ENCODE data around the gene KLHL29. TPM values are rescaled to one million over a fixed set of nuclear protein-coding genes. Genes with fewer than 3 reads are reported as not detected.
A peak's percentile ranks its signal among the peaks of the same experiment; 100 is the strongest.

KLHL29 gene
- total RNA-seq, 1 experiment from 2014 or later = 12.2 TPM

DNA sequence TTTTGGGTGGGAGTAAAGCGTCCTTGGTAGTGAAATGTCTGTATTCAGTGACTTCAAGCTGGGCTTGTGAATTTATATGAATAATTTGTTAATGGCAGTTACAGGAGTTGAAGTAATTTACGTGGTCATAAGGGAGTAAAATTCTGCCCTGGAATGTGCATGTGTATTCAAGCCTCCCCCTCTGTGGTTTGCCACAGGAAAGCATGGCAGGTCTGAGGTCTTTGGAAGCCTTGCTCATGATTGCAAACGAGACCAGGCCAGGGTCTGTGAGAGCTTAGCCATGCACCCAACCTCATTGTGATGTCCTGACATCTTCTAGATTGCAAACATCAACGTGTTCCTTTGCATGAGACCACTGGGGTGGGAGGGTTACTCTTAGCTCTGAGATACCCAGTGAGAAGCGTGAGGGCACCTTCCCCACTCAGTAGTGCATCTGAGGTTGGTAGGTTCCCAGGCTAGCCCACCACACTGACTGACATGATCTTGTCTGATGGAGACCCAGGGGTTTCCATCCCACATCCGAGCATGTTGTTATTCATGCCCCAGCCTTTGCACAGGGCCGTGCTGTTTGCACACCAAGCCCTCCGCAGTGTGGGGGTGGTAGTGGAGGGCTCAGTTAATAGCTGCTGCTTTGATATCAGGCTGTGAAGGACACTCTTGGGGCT lies 216.5 kb downstream of the KLHL29 start:
- CTCF ChIA-PET = no interaction called here
- BruUV-seq (replicated peaks) = no TSS peak
- H3K36me3 ChIP-seq (ENCODE audit: insufficient read depth, low read length, poor library complexity, severe bottlenecking) = no peaks in the 10 kb centered on the region
- no peak overlapping the region for H3K27ac ChIP-seq (ENCODE audit: low read depth, low read length, poor library complexity, severe bottlenecking)
- no peak for TF ChIP-seq EZH2 (IDR thresholded peaks at IDR 0.05; ENCODE audit: borderline replicate concordance, low read depth, low read length, poor library complexity, severe bottlenecking)
- TF ChIP-seq, protein P1, sequence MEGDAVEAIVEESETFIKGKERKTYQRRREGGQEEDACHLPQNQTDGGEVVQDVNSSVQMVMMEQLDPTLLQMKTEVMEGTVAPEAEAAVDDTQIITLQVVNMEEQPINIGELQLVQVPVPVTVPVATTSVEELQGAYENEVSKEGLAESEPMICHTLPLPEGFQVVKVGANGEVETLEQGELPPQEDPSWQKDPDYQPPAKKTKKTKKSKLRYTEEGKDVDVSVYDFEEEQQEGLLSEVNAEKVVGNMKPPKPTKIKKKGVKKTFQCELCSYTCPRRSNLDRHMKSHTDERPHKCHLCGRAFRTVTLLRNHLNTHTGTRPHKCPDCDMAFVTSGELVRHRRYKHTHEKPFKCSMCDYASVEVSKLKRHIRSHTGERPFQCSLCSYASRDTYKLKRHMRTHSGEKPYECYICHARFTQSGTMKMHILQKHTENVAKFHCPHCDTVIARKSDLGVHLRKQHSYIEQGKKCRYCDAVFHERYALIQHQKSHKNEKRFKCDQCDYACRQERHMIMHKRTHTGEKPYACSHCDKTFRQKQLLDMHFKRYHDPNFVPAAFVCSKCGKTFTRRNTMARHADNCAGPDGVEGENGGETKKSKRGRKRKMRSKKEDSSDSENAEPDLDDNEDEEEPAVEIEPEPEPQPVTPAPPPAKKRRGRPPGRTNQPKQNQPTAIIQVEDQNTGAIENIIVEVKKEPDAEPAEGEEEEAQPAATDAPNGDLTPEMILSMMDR (conservative IDR thresholded peaks at IDR 0.05; ENCODE audit: low read depth, low read length) = no peak
- no peak for DNase-seq (ENCODE audit: low spot score)
- no peaks in the 10 kb centered on the region for H3K9me3 ChIP-seq (ENCODE audit: low read depth, low read length, poor library complexity, severe bottlenecking)
- intact Hi-C loops (cut with micrococcal nuclease; ENCODE audit: unreplicated experiment) = no loop called here
- no peaks in the 10 kb centered on the region for H3K27me3 ChIP-seq (replicated peaks; ENCODE audit: insufficient read depth, low read depth, low read length, poor library complexity)
- H3K4me1 ChIP-seq (ENCODE audit: insufficient read depth, low read length, poor library complexity, severe bottlenecking) = no peaks in the 10 kb centered on the region
- POLR2A ChIA-PET (ENCODE audit: low non-redundant PET) = no interaction called here
- H3K4me3 ChIP-seq (ENCODE audit: low read depth, low read length, poor library complexity, severe bottlenecking) = no peak overlapping the region

DNA sequence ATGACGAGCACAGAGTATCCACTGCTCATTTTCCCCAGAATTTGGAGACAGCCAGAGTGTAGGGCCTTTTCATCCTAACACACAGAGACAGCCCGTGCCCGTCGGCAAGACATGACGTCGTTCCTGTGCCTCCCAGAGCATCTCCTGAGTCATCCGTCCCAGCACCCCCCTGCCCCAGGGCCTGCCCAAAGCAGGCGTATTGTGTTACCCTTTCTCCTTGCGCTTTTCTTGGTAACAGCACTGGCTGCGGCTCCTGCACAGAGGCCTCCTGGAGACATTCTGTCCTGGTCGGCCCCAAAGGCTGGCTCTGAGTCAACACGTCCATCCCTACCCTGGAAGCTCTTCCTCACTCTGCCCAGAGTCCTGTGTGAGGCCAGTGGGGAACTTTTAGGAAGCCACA lies 217.1 kb downstream of the KLHL29 start:
- CTCF ChIA-PET = no interaction called here
- intact Hi-C loops (cut with micrococcal nuclease; ENCODE audit: unreplicated experiment) = no loop called here
- Histone ChIP-seq H3K27me3 (replicated peaks; ENCODE audit: insufficient read depth, low read depth, low read length, poor library complexity) (no peaks in the 10 kb centered on the region), H3K36me3 (ENCODE audit: insufficient read depth, low read length, poor library complexity, severe bottlenecking) (no peaks in the 10 kb centered on the region), H3K4me1 (ENCODE audit: insufficient read depth, low read length, poor library complexity, severe bottlenecking) (no peaks in the 10 kb centered on the region), H3K27ac (ENCODE audit: low read depth, low read length, poor library complexity, severe bottlenecking) (peak overlapping the region; percentile 4), H3K4me3 (ENCODE audit: low read depth, low read length, poor library complexity, severe bottlenecking) (no peak overlapping the region), H3K9me3 (ENCODE audit: low read depth, low read length, poor library complexity, severe bottlenecking) (no peaks in the 10 kb centered on the region)
- BruUV-seq (replicated peaks) = no TSS peak
- TF ChIP-seq, protein P1 (conservative IDR thresholded peaks at IDR 0.05; ENCODE audit: low read depth, low read length) = no peak
- no peak for TF ChIP-seq EZH2 (IDR thresholded peaks at IDR 0.05; ENCODE audit: borderline replicate concordance, low read depth, low read length, poor library complexity, severe bottlenecking)
- peak; percentile 77 for DNase-seq (ENCODE audit: low spot score)
- POLR2A ChIA-PET (ENCODE audit: low non-redundant PET) = no interaction called here

DNA sequence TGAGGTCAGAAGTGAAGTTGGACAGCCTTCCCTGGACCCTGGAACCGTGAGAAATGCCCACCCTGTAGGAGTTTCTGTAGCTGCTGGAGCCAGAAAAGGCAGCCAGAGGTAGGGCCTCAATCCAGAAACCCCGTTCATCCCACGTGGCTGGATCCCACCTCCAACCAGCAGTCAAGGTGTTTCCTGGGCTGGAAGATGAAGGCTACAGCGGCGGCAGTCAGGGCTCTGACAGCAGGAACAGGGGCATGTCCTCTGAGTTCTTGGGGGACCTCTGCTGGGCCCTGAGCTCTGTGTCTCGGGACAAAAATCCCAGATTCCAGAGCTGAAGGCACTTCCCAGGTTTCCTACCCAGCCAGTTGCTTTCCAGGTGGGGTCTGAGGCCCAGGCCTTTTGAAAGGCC lies 218.2 kb downstream of the KLHL29 start:
- no peak for DNase-seq (ENCODE audit: low spot score)
- TF ChIP-seq, protein P1 (conservative IDR thresholded peaks at IDR 0.05; ENCODE audit: low read depth, low read length) = no peak
- no peak for TF ChIP-seq EZH2 (IDR thresholded peaks at IDR 0.05; ENCODE audit: borderline replicate concordance, low read depth, low read length, poor library complexity, severe bottlenecking)
- CTCF ChIA-PET = no interaction called here
- POLR2A ChIA-PET (ENCODE audit: low non-redundant PET) = no interaction called here
- peak overlapping the region; percentile 4 for H3K27ac ChIP-seq (ENCODE audit: low read depth, low read length, poor library complexity, severe bottlenecking)
- no peaks in the 10 kb centered on the region for H3K36me3 ChIP-seq (ENCODE audit: insufficient read depth, low read length, poor library complexity, severe bottlenecking)
- H3K4me1 ChIP-seq (ENCODE audit: insufficient read depth, low read length, poor library complexity, severe bottlenecking) = no peaks in the 10 kb centered on the region
- intact Hi-C loops (cut with micrococcal nuclease; ENCODE audit: unreplicated experiment) = no loop called here
- BruUV-seq (replicated peaks) = no TSS peak
- no peak overlapping the region for H3K4me3 ChIP-seq (ENCODE audit: low read depth, low read length, poor library complexity, severe bottlenecking)
- H3K9me3 ChIP-seq (ENCODE audit: low read depth, low read length, poor library complexity, severe bottlenecking) = no peaks in the 10 kb centered on the region
- no peaks in the 10 kb centered on the region for H3K27me3 ChIP-seq (replicated peaks; ENCODE audit: insufficient read depth, low read depth, low read length, poor library complexity)
